Measurements from ENCODE around the gene SORCS3. TPM values are rescaled to one million over a fixed set of nuclear protein-coding genes. Genes with fewer than 3 reads are reported as not detected.

The SORCS3 gene
- total and polyA plus RNA-seq, 7 experiments from 2014 or later, result 0.41 to 4.6 (median 0.61) TPM; not detected in 1

DNA sequence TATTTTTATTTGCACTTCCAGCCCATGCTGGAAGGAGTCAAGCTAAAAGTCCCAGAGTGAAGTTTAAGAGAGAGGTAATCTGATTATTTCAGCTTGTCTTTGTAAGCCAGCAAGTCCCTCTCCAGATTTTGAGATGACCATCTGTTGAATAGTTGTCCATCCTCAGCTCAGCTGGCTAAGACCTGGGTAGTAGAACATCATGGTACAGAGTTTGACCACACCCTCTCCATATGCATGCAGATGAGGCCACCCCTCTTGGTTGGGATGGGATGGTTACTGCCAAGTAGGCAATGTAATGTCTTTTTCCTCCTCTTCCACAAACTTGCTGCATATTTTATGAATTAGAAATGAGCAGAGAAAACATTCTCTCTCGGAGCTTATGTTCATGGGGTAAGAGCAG is 639.8 kb downstream of the SORCS3 start:
- intact Hi-C loops (cut with micrococcal nuclease), result no loop called here
- no peak overlapping the region for H3K27ac Mint-ChIP-seq

GRCh38 chr10:105284476-105285215 is 643.6 kb downstream of the SORCS3 start:
- H3K27me3 ChIP-seq (ENCODE audit: control insufficient read depth in 2 of 2, insufficient read depth in 2 of 2, low read length in 2 of 2), result no peaks in the 10 kb centered on the region
- Mint-ChIP-seq H3K27me3 (peaks cover 0 to 4% (median 0%) of the 10 kb centered on the region in 5 donors), H3K27ac (no peak overlapping the region), H3K4me3 (no peak overlapping the region), H3K9me3 (peaks cover 0 to 3% (median 0%) of the 10 kb centered on the region in 11 donors), H3K4me1 (peaks cover 0 to 6% (median 0%) of the 10 kb centered on the region in 7 donors), H3K36me3 (peaks cover 0 to 4% (median 0%) of the 10 kb centered on the region in 5 donors)
- H3K9me3 ChIP-seq (ENCODE audit: control insufficient read depth in 2 of 3, low read length in 3 of 3), result no peaks in the 10 kb centered on the region
- DNase-seq (no peak), ATAC-seq (no peak)
- no peaks in the 10 kb centered on the region for H3K4me1 ChIP-seq (ENCODE audit: control insufficient read depth in 2 of 2, insufficient read depth in 2 of 2, low read length in 2 of 2)
- ChIA-PET CTCF (no interaction called here), POLR2A (no interaction called here)
- H3K36me3 ChIP-seq (ENCODE audit: control insufficient read depth in 2 of 3, insufficient read depth in 3 of 3, low read length in 3 of 3), result no peaks in the 10 kb centered on the region
- intact Hi-C loops (cut with micrococcal nuclease), result no loop called here
- no peak overlapping the region for H3K27ac ChIP-seq (ENCODE audit: low read depth, low read length)
- H3K4me3 ChIP-seq (ENCODE audit: low read length), result no peak overlapping the region

More for the DNA sequence above, 639.8 kb downstream of the SORCS3 start:
- ChIA-PET CTCF (no interaction called here), POLR2A (no interaction called here)
- Mint-ChIP-seq H3K27me3 (peaks cover 0 to 4% (median 0%) of the 10 kb centered on the region in 5 donors), H3K9me3 (peaks cover 0 to 3% (median 0%) of the 10 kb centered on the region in 11 donors), H3K4me1 (peaks cover 0 to 6% (median 0%) of the 10 kb centered on the region in 7 donors), H3K36me3 (peaks cover 0 to 4% (median 0%) of the 10 kb centered on the region in 5 donors), H3K4me3 (no peak overlapping the region)
- H3K4me1 ChIP-seq (ENCODE audit: control insufficient read depth in 2 of 2, insufficient read depth in 2 of 2, low read length in 2 of 2), result no peaks in the 10 kb centered on the region
- no peaks in the 10 kb centered on the region for H3K9me3 ChIP-seq (ENCODE audit: control insufficient read depth in 2 of 3, low read length in 3 of 3)
- H3K4me3 ChIP-seq (ENCODE audit: low read length), result no peak overlapping the region
- H3K27ac ChIP-seq (ENCODE audit: low read depth, low read length), result no peak overlapping the region
- ATAC-seq (no peak), DNase-seq (no peak)
- no peaks in the 10 kb centered on the region for H3K36me3 ChIP-seq (ENCODE audit: control insufficient read depth in 2 of 3, insufficient read depth in 3 of 3, low read length in 3 of 3)
- no peaks in the 10 kb centered on the region for H3K27me3 ChIP-seq (ENCODE audit: control insufficient read depth in 2 of 2, insufficient read depth in 2 of 2, low read length in 2 of 2)

GRCh38 chr10:105288026-105288425 is 646.9 kb downstream of the SORCS3 start:
- Mint-ChIP-seq H3K36me3 (peaks cover 0 to 4% (median 0%) of the 10 kb centered on the region in 5 donors), H3K27ac (no peak overlapping the region), H3K4me3 (no peak overlapping the region), H3K27me3 (peaks cover 0 to 7% (median 0%) of the 10 kb centered on the region in 5 donors), H3K4me1 (no peaks in the 10 kb centered on the region), H3K9me3 (peaks cover 0 to 5% (median 0%) of the 10 kb centered on the region in 11 donors)
- Histone ChIP-seq H3K4me3 (ENCODE audit: low read length) (no peak overlapping the region), H3K27ac (ENCODE audit: low read depth, low read length) (no peak overlapping the region), H3K9me3 (ENCODE audit: control insufficient read depth in 2 of 3, low read length in 3 of 3) (no peaks in the 10 kb centered on the region), H3K36me3 (ENCODE audit: control insufficient read depth in 2 of 3, insufficient read depth in 3 of 3, low read length in 3 of 3) (no peaks in the 10 kb centered on the region), H3K4me1 (ENCODE audit: control insufficient read depth in 2 of 2, insufficient read depth in 2 of 2, low read length in 2 of 2) (no peaks in the 10 kb centered on the region), H3K27me3 (ENCODE audit: control insufficient read depth in 2 of 2, insufficient read depth in 2 of 2, low read length in 2 of 2) (no peaks in the 10 kb centered on the region)
- ChIA-PET POLR2A (no interaction called here), CTCF (no interaction called here)
- DNase-seq (no peak), ATAC-seq (no peak)
- intact Hi-C loops (cut with micrococcal nuclease), result no loop called here

GRCh38 chr10:105288613-105289012 is 647.5 kb downstream of the SORCS3 start:
- ATAC-seq (no peak), DNase-seq (no peak)
- Mint-ChIP-seq H3K27me3 (peaks cover 0 to 7% (median 0%) of the 10 kb centered on the region in 5 donors), H3K36me3 (peaks cover 0 to 4% (median 0%) of the 10 kb centered on the region in 5 donors), H3K4me3 (no peak overlapping the region), H3K9me3 (peaks cover 0 to 5% (median 0%) of the 10 kb centered on the region in 11 donors), H3K4me1 (no peaks in the 10 kb centered on the region), H3K27ac (no peak overlapping the region)
- Histone ChIP-seq H3K9me3 (ENCODE audit: control insufficient read depth in 2 of 3, low read length in 3 of 3) (no peaks in the 10 kb centered on the region), H3K4me3 (ENCODE audit: low read length) (no peak overlapping the region), H3K27me3 (ENCODE audit: control insufficient read depth in 2 of 2, insufficient read depth in 2 of 2, low read length in 2 of 2) (no peaks in the 10 kb centered on the region), H3K4me1 (ENCODE audit: control insufficient read depth in 2 of 2, insufficient read depth in 2 of 2, low read length in 2 of 2) (no peaks in the 10 kb centered on the region), H3K36me3 (ENCODE audit: control insufficient read depth in 2 of 3, insufficient read depth in 3 of 3, low read length in 3 of 3) (no peaks in the 10 kb centered on the region), H3K27ac (ENCODE audit: low read depth, low read length) (no peak overlapping the region)
- intact Hi-C loops (cut with micrococcal nuclease), result no loop called here
- CTCF ChIA-PET, result no interaction called here
- POLR2A ChIA-PET, result no interaction called here

- DNase-seq, result no peak
- ATAC-seq, result no peak
- Histone ChIP-seq H3K27ac (ENCODE audit: low read depth, low read length) (no peak overlapping the region), H3K9me3 (ENCODE audit: control insufficient read depth in 2 of 3, low read length in 3 of 3) (peaks cover 0 to 4% (median 0%) of the 10 kb centered on the region in 3 experiments), H3K4me3 (ENCODE audit: low read length) (no peak overlapping the region), H3K27me3 (ENCODE audit: control insufficient read depth in 2 of 2, insufficient read depth in 2 of 2, low read length in 2 of 2) (no peaks in the 10 kb centered on the region), H3K36me3 (ENCODE audit: control insufficient read depth in 2 of 3, insufficient read depth in 3 of 3, low read length in 3 of 3) (no peaks in the 10 kb centered on the region), H3K4me1 (ENCODE audit: control insufficient read depth in 2 of 2, insufficient read depth in 2 of 2, low read length in 2 of 2) (no peaks in the 10 kb centered on the region)
- Mint-ChIP-seq H3K4me1 (no peaks in the 10 kb centered on the region), H3K36me3 (peaks cover 0 to 9% (median 0%) of the 10 kb centered on the region in 5 donors), H3K27ac (no peak overlapping the region), H3K9me3 (peaks cover 0 to 16% (median 8%) of the 10 kb centered on the region in 11 donors), H3K4me3 (no peak overlapping the region), H3K27me3 (peaks cover 0 to 7% (median 0%) of the 10 kb centered on the region in 5 donors)
- CTCF ChIA-PET, result no interaction called here
- intact Hi-C loops (cut with micrococcal nuclease), result no loop called here
- POLR2A ChIA-PET, result no interaction called here
These were observed 650.5 kb downstream of the SORCS3 start for GRCh38 chr10:105291571-105291970.

DNA sequence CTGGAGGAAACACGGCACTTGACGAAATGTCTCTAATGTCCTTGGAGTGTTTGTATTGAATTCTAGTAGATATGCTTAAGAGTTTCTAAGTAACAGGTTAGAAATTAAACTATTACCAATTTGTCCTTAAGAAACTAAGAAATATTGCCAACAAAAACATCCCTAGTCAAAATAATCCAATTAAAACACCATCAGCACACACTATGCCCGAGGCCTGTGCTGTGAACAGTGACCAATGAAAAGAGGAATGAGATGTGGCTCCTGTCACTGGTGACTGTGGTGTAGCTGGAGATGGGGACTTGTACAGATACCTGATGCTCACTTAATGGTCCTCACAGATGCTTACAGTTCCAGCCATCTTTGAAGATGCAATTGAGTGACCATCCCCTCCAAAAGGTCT is 651.1 kb downstream of the SORCS3 start:
- Histone ChIP-seq H3K27ac (ENCODE audit: low read depth, low read length) (no peak overlapping the region), H3K36me3 (ENCODE audit: control insufficient read depth in 2 of 3, insufficient read depth in 3 of 3, low read length in 3 of 3) (no peaks in the 10 kb centered on the region), H3K4me1 (ENCODE audit: control insufficient read depth in 2 of 2, insufficient read depth in 2 of 2, low read length in 2 of 2) (no peaks in the 10 kb centered on the region), H3K9me3 (ENCODE audit: control insufficient read depth in 2 of 3, low read length in 3 of 3) (peaks cover 0 to 4% (median 0%) of the 10 kb centered on the region in 3 experiments), H3K4me3 (ENCODE audit: low read length) (no peak overlapping the region), H3K27me3 (ENCODE audit: control insufficient read depth in 2 of 2, insufficient read depth in 2 of 2, low read length in 2 of 2) (no peaks in the 10 kb centered on the region)
- peaks cover 0 to 22% (median 8%) of the 10 kb centered on the region in 11 donors for H3K9me3 Mint-ChIP-seq
- H3K4me3 Mint-ChIP-seq, result no peak overlapping the region
- DNase-seq (no peak), ATAC-seq (no peak)
- peaks cover 0 to 9% (median 0%) of the 10 kb centered on the region in 5 donors for H3K36me3 Mint-ChIP-seq
- ChIA-PET CTCF (no interaction called here), POLR2A (no interaction called here)
- peaks cover 0 to 7% (median 0%) of the 10 kb centered on the region in 5 donors for H3K27me3 Mint-ChIP-seq
- intact Hi-C loops (cut with micrococcal nuclease), result no loop called here
- no peak overlapping the region for H3K27ac Mint-ChIP-seq
- no peaks in the 10 kb centered on the region for H3K4me1 Mint-ChIP-seq
